Left lung (tissue), 10 donors: ENCODE data around the gene EDEM1. TPM values are rescaled to one million over a fixed set of nuclear protein-coding genes. Genes with fewer than 3 reads are reported as not detected.

Experiments
- ATAC-seq: fragments of 200-7000 bp; cut with Tn5 transposase; one replicate; pipeline ENCODE4 v1.9.1; 2020; ENCODE audit warnings: moderate library complexity
- DNase-seq, 4 donors: peaks; one replicate each; pipeline ENCODE4 v3.0.0-alpha.2; 2013 to 2020
- H3K27ac ChIP-seq, 2 donors: fragments of 200-600 bp; sonication (generic) in 1 of 2; one replicate each; pipeline versions ENCODE4 v1.5.0 to v1.8.0; 2020 to 2021
- H3K27me3 ChIP-seq, 2 donors: fragments of 200-600 bp; sonication (generic) in 1 of 2; one replicate each; pipeline versions ENCODE4 v1.5.0 to v1.8.0; 2020 to 2021
- H3K36me3 ChIP-seq, 2 donors: fragments of 200-600 bp; sonication (generic) in 1 of 2; one replicate each; pipeline versions ENCODE4 v1.5.0 to v1.8.0; 2020 to 2021
- H3K4me1 ChIP-seq, 2 donors: fragments of 200-600 bp; one replicate each; pipeline ENCODE4 v1.8.0; 2021
- H3K4me3 ChIP-seq, 2 donors: fragments of 200-600 bp; sonication (generic) in 1 of 2; one replicate each; pipeline versions ENCODE4 v1.5.0 to v1.8.0; 2020 to 2021; ENCODE audit warnings: mild to moderate bottlenecking in 1 of 2
- H3K9me3 ChIP-seq, 2 donors: fragments of 200-600 bp; sonication (generic) in 1 of 2; one replicate each; pipeline versions ENCODE4 v1.5.0 to v1.8.0; 2020 to 2021
- intact Hi-C, 2 donors: fragments of 100-400 bp; cut with DNase I; formaldehyde crosslinking; loops; one replicate each; pipeline versions ENCODE4 v1.11.2 to v1.14.2; 2022
- polyA plus RNA-seq, 6 donors: library from polyadenylated mRNA; unstranded; fragments of 120-200 nt; gene quantifications; one replicate each; pipeline ENCODE4 v1.2.1, GENCODE V29; 2013; ENCODE audit not compliant: insufficient read length in 6 of 6
- total RNA-seq, 2 donors: library from RNA; stranded (reverse); fragmentation: NEBNext Ultra II Directional; extraction: Animal tissue kit (Norgen Biotek cat#: 25700); gene quantifications; one replicate each; pipeline ENCODE4 v1.2.1, GENCODE V29; 2021
- TF ChIP-seq, protein P1 (sequence below), 2 donors: fragments of 200-600 bp; sonication (generic) in 1 of 2; IDR thresholded peaks; one replicate each; pipeline versions ENCODE4 v1.5.0 to v1.8.0; 2021; ENCODE audit warnings: antibody characterized with exemption in 2 of 2
- donor health status: DM: no; HTN: yes; CAD: no.
- donor health status: DM: no; HTN: no; CAD: no.

Gene EDEM1
- total and polyA plus RNA-seq, 8 donors = 24.1 to 104 (median 28.3) TPM

DNA sequence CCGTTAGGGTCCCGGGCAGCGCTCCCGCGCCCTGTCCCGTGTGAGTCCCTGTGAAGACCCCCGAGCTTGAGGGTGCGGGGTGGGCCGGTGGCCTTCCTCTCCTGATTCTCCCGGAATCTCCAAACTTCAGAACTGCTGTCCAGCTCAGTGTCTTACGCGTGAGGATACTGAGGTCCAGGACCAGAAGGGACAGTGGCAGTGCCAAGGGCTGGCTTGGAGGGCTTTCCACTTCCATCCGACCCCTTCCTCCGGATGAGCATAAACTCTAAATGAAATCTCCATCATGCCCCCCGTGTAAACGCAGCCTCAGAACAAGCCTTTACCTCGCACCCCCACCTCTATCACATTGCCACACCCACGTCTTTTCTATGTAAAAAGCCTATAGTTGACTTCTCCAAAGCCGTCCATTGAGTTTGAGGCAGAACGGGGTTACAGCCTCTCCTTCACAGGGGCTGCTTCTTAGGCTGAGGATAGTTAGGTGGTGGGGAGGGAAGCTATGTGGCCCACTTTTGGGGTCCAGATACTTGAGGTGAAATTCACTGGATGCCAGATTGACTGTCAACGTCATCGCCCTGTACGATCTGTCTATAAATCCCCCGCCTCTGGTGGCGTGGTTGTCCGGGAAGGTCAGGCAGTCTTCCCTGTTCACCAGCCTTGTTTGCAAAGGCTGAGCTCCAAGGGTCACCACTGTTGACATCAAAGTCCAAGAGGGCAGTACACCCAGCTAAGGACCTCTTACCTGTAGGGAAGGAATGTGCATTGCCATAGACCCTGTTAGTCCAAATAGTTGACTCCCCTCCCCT, 1.1 kb downstream of the EDEM1 start:
- H3K36me3 ChIP-seq = no peaks in the 10 kb centered on the region
- intact Hi-C loops = no loop called here
- no peaks in the 10 kb centered on the region for H3K9me3 ChIP-seq
- ATAC-seq = peak; percentile 44
- peak overlapping the region; percentile 97 to 100 for H3K27ac ChIP-seq
- H3K4me3 ChIP-seq = peak overlapping the region; percentile 89 to 97
- TF ChIP-seq, protein P1, sequence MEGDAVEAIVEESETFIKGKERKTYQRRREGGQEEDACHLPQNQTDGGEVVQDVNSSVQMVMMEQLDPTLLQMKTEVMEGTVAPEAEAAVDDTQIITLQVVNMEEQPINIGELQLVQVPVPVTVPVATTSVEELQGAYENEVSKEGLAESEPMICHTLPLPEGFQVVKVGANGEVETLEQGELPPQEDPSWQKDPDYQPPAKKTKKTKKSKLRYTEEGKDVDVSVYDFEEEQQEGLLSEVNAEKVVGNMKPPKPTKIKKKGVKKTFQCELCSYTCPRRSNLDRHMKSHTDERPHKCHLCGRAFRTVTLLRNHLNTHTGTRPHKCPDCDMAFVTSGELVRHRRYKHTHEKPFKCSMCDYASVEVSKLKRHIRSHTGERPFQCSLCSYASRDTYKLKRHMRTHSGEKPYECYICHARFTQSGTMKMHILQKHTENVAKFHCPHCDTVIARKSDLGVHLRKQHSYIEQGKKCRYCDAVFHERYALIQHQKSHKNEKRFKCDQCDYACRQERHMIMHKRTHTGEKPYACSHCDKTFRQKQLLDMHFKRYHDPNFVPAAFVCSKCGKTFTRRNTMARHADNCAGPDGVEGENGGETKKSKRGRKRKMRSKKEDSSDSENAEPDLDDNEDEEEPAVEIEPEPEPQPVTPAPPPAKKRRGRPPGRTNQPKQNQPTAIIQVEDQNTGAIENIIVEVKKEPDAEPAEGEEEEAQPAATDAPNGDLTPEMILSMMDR (IDR thresholded peaks at IDR 0.05) = no peak
- H3K27me3 ChIP-seq = no peaks in the 10 kb centered on the region
- peak in 3 of 4 donors; percentile 36 to 81 (median 36) for DNase-seq
- peaks cover 18 to 78% of the 10 kb centered on the region in 2 donors for H3K4me1 ChIP-seq

DNA sequence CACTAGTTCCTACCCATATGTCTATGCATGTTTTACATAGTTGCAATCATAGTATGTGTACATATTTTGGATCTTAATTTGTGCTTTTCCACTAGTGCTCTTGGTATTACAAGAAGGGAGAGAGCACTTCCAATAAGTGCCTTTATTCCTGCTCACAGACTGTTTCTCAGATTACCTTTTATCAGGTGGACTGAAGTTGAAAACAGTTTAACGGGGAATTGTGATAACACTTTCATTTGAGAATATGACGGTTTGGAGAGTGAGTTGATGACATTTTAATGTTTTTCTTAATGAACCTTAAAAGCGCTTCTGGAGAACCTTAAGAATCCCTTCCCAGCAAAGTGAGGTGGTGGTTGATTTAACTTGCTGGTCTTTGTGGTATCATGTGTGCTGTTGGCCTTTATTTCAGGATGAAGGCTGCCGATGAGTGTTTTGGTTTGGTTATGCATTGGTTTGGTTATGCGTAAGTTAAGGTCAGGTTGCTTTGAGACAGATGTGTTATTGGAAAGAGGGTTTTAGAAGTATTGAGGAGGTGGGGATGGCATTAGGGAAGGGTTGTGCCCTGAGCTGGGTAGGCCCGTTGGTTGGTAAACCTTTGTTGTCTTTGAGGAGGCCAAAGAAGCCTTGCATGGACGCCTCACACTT, 2.8 kb downstream of the EDEM1 start:
- no peak for DNase-seq
- intact Hi-C loops = no loop called here
- Histone ChIP-seq H3K4me3 (peak overlapping the region; percentile 89 to 97), H3K4me1 (peaks cover 21 to 78% of the 10 kb centered on the region in 2 donors), H3K9me3 (no peaks in the 10 kb centered on the region), H3K27me3 (no peaks in the 10 kb centered on the region), H3K27ac (peak overlapping the region; percentile 97 to 100), H3K36me3 (no peaks in the 10 kb centered on the region)
- TF ChIP-seq, protein P1 (IDR thresholded peaks at IDR 0.05) = no peak
- ATAC-seq = no peak

DNA sequence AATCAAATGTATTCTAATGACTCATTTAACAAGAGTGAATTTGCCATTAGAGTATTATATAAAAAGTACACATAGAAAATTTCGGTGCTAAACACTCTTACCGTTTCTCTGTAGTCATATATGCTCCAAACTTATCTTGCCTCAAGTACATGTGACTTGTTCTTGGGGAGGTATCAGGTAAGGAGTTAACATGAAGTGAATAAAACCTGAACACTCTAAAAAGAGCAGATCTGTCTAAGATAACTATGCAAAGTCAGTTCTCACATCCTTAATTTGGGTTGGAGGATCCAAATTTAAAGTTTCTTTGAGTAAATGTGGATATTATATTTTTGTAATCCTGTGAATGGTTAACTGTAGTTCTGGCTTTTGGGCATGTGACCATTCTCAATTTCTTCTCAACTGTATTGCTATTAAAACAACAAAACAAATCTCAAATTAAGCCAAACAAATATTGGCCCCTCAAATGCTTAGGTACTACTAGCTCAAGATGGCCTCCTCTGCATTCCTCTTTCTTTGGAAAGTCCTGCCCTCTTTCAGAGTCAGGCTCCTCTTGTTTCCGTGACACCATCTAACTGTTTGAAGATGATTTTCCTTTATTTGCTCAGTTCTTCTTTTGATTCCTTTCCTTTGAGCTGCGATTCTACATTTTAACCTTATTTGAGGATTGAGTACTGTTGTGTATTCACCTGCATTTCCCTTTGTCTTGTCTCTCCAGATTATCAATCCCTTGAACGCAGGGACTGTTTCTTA, 4.2 kb downstream of the EDEM1 start:
- intact Hi-C loops = no loop called here
- Histone ChIP-seq H3K9me3 (no peaks in the 10 kb centered on the region), H3K27me3 (no peaks in the 10 kb centered on the region), H3K36me3 (no peaks in the 10 kb centered on the region), H3K4me1 (peaks cover 30 to 78% of the 10 kb centered on the region in 2 donors), H3K4me3 (peak overlapping the region in 1 of 2 donors; percentile 89), H3K27ac (peak overlapping the region in 1 of 2 donors; percentile 60)
- ATAC-seq = no peak
- DNase-seq = no peak
- TF ChIP-seq, protein P1 (IDR thresholded peaks at IDR 0.05) = no peak

DNA sequence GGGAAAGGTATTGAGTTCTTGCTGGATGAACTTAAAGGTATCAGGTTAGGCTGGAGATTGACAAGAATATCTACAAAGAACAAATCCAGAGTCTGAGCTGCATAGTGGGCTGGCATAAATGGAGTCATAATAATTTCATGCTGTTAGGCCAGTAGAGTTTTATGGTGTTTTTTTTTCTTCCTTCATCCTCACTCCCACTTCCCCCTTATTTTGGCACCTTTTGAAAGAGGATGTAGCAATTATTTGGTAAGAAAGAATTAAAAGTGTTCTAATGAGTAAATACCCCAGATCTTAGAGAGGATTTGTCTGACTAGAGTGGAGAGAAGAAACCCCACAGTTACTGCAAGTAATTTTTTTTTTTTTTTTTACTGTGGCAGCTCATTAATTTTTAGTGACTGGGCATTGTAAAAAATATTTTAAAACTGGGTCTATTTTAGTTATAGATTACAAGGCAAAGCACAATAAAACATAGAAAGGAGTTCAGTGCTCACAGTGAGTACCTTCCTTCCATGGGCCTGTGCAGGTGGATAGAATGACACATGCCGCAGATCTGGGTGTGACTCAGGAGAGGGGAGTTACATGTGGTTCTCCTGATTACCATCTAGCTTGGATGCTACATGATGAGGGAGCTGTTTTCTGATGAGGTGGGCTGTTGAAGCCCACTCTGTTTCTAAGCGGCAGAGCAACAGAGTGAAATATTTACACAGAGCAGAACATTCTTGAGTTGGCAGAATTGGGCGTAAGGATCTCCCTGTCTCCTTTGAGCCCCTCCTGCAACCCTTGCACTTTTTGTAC, 5.3 kb downstream of the EDEM1 start:
- Histone ChIP-seq H3K27ac (peak overlapping the region in 1 of 2 donors; percentile 60), H3K4me1 (peaks cover 37 to 88% of the 10 kb centered on the region in 2 donors), H3K27me3 (no peaks in the 10 kb centered on the region), H3K4me3 (no peak overlapping the region), H3K36me3 (no peaks in the 10 kb centered on the region), H3K9me3 (no peaks in the 10 kb centered on the region)
- no peak for DNase-seq
- intact Hi-C loops = no loop called here
- no peak for ATAC-seq
- TF ChIP-seq, protein P1 (IDR thresholded peaks at IDR 0.05) = no peak
